ENCODE results near the gene CHSY3.

CHSY3 gene

DNA sequence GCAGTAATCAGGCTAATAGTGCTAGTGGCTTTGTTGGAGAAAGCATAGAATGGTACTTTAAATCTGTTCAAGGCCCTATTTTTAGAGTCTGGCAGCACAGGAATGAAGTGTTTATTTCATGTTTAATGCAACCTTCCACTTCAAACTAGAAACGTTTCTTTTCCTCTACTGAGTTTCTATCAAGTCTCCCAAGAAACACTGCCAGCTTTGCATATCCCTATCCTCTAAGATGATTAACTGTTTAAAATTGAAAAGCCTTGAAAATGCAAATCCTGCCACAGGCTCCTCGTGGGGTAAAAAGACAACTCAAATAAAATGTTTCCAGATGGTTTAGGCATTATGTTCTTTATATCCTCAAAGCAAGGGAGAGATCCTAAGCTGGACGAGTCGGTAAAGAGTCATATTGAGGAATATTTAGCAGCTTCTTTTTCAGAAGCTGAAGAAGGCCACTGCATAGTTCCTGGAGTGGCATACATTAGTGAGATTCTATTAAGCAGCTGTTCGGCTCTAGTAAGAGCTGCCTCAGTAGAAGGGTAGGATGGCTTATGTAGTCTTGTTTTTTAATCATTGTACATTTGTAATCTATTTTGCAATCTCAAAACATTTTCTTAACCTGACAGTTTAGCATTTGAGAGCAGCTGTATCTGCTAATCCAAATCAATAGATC lies 251.2 kb downstream of the CHSY3 start (continued):
- TF ChIP-seq ZNF112 (tag by site-specific recombination; IDR thresholded peaks at IDR 0.05) = no peak
- no peak for TF ChIP-seq SCRT2 (tag by site-specific recombination; IDR thresholded peaks at IDR 0.05)
- no peak for TF ChIP-seq OVOL3 (tag by site-specific recombination; IDR thresholded peaks at IDR 0.05)
- TF ChIP-seq, protein P1, sequence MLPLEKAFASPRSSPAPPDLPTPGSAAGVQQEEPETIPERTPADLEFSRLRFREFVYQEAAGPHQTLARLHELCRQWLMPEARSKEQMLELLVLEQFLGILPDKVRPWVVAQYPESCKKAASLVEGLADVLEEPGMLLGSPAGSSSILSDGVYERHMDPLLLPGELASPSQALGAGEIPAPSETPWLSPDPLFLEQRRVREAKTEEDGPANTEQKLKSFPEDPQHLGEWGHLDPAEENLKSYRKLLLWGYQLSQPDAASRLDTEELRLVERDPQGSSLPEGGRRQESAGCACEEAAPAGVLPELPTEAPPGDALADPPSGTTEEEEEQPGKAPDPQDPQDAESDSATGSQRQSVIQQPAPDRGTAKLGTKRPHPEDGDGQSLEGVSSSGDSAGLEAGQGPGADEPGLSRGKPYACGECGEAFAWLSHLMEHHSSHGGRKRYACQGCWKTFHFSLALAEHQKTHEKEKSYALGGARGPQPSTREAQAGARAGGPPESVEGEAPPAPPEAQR (tag by site-specific recombination; IDR thresholded peaks at IDR 0.05) = no peak
- no peak for TF ChIP-seq BCL11A (tag by site-specific recombination; IDR thresholded peaks at IDR 0.05; ENCODE audit: low read depth)
- no peak for TF ChIP-seq ZBTB21 (tag by site-specific recombination; IDR thresholded peaks at IDR 0.05)

DNA sequence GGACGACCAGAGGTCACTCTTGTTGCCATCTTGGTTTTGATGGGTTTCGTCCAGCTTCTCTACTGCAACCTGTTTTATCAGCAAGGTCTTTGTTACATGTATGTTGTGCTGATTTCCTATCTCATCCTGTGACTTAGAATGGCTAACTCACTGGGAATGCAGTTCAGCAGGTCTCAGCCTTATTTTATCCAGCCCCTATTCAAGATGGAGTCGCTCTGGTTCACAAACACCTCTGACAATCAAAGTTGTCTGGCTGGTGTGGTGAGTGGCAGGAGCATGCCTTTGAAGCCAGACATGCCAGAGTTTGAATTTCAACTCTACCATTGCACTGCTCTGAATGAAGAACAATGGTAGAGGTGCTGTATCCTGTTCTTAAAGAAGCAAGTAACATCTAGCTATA lies 253.8 kb downstream of the CHSY3 start:
- no peak overlapping the region for H3K27ac ChIP-seq (ENCODE audit: extremely low read depth, low read depth, low read length)
- POLR2A ChIA-PET = no interaction called here
- H3K36me3 ChIP-seq (ENCODE audit: control insufficient read depth in 2 of 2, insufficient read depth in 1 of 2, low read length in 2 of 2) = no peaks in the 10 kb centered on the region
- H3K4me3 ChIP-seq (ENCODE audit: low read depth, low read length) = no peak overlapping the region
- no peak for TF ChIP-seq ZNF202 (tag by site-specific recombination; IDR thresholded peaks at IDR 0.05; ENCODE audit: borderline replicate concordance)
- TF ChIP-seq ZNF561 (tag by site-specific recombination; IDR thresholded peaks at IDR 0.05; ENCODE audit: borderline replicate concordance) = no peak
- TF ChIP-seq ZNF513 (tag by site-specific recombination; IDR thresholded peaks at IDR 0.05) = no peak
- no peak for TF ChIP-seq KLF16 (tag by site-specific recombination; IDR thresholded peaks at IDR 0.05)
- TF ChIP-seq ZNF670 (tag by site-specific recombination; IDR thresholded peaks at IDR 0.05; ENCODE audit: low read depth) = no peak
- TF ChIP-seq, protein P2, sequence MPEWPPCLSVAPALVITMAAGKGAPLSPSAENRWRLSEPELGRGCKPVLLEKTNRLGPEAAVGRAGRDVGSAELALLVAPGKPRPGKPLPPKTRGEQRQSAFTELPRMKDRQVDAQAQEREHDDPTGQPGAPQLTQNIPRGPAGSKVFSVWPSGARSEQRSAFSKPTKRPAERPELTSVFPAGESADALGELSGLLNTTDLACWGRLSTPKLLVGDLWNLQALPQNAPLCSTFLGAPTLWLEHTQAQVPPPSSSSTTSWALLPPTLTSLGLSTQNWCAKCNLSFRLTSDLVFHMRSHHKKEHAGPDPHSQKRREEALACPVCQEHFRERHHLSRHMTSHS (tag by site-specific recombination; IDR thresholded peaks at IDR 0.05) = no peak
- TF ChIP-seq TCF7L2 (IDR thresholded peaks at IDR 0.05; ENCODE audit: borderline replicate concordance, low read depth, low read length) = no peak
- TF ChIP-seq ZNF350 (tag by site-specific recombination; IDR thresholded peaks at IDR 0.05) = no peak
- no peak for TF ChIP-seq ZFP37 (tag by site-specific recombination; IDR thresholded peaks at IDR 0.05)
- TF ChIP-seq MEIS1 (CRISPR knock-in tag; IDR thresholded peaks at IDR 0.05; ENCODE audit: borderline replicate concordance) = no peak
- no peak for TF ChIP-seq ZBTB21 (tag by site-specific recombination; IDR thresholded peaks at IDR 0.05)
- no peak for TF ChIP-seq PRDM10 (tag by site-specific recombination; IDR thresholded peaks at IDR 0.05)
- no peak for TF ChIP-seq ZNF211 (tag by site-specific recombination; IDR thresholded peaks at IDR 0.05; ENCODE audit: low read depth)
- no peaks in the 10 kb centered on the region for H3K4me1 ChIP-seq (ENCODE audit: control insufficient read depth, insufficient read depth, low read length)
- CTCF ChIA-PET = no interaction called here
- no peaks in the 10 kb centered on the region for H3K9me3 ChIP-seq (ENCODE audit: control insufficient read depth, insufficient read depth, low read depth, low read length)

All from HEK293 (cell line).